D341Med (cell line): Measurements from ENCODE around the gene SOX5.

Experiments used
- DNase-seq: peaks from one replicate; pipeline ENCODE4 v3.0.0; 2012; ENCODE audit warnings: low spot score

The SOX5 gene

GRCh38 chr12:23949348-23950209, at the start of gene SOX5:
TSS of gene SOX5 (minus strand) at chr12:23949670. CDS start at chr12:23949601, 69 bp downstream.
- DNase-seq = peak; percentile 28

GRCh38 chr12:23987046-23987445, 37.6 kb upstream of the SOX5 start:
- no peak for DNase-seq

DNA sequence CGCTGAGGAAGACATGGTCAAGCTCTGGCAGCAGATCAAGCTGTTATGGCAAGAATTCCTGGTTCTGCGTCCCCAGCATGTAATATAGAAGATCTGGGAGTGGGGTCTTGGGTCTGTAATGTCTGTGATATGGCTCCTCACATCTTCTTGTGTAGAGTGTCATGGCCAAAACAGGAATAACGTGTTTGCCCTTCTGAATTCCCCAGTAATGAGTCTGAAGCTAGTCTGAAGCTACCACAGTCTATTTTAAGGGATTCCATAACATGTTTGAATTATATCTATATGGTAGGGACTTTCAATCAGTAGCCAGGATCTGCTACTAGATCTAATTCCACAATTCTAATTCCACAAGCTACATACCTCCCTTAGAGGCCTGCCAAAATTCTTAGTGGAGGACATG, 31.4 kb upstream of the SOX5 start:
- no peak for DNase-seq

- no peak for DNase-seq
These were observed 15.3 kb upstream of the SOX5 start for GRCh38 chr12:23964812-23965211.

GRCh38 chr12:23959826-23960225, 10.4 kb upstream of the SOX5 start:
- DNase-seq = no peak

- no peak for DNase-seq
These were observed 4.9 kb upstream of the SOX5 start for GRCh38 chr12:23954332-23954731.

GRCh38 chr12:23952071-23952470, 2.6 kb upstream of the SOX5 start:
- no peak for DNase-seq

DNA sequence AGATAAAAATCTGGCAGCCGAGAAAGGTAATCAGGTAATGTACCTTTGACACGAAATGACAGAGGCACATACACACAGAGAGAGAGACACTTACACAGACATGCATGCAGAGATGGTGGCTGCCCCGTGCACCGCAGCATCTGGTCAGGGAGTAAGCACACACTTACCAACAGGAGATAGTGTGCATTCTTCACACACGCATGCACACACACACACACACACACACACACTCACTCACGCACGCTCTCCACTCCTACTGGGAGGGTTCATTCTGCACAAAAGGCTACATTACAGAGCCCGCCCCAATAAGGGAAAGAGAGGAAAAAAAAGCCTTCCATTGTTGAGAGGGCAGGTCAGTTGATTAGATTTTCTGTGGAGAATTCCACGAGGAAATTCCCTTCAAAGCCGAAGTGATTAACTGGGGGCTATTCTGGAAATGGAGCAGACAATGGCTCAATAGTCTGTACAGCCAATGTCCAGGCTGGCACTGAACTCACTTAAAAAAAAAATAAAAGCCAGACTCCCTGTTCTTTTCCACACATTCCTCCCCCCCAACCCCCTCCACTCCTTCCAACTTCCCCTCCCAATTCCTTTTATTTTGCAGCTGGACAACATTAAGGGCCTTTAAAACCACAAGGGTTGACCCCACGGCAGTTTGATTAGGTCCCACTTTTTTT, 1.4 kb upstream of the SOX5 start:
- no peak for DNase-seq

DNA sequence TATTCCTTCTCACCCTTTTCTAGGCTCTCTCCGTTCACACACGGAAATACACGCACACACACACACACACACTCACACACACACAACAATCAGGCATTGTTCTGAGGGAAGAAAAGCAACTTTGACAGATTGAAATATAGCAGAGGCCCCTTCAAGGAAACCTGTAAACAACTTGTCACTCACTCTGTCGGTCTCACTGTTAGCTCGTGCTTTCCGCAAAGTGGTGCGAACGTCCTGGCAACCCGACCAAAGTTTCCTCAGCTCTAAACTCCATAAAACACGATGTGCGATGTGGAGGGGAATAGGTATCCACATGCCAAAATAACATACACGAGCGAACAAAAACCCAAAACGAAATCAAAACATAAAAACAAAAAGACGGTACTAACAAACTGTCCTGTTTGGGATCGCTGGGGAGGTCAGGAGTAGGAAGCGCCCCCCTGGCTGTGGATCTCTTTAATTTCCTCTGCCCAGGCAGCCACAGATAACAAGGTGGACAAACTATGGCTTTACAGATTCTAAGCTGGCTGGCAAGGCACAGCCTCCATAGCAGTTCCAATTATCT, 822 bp upstream of the SOX5 start:
- DNase-seq = no peak

DNA sequence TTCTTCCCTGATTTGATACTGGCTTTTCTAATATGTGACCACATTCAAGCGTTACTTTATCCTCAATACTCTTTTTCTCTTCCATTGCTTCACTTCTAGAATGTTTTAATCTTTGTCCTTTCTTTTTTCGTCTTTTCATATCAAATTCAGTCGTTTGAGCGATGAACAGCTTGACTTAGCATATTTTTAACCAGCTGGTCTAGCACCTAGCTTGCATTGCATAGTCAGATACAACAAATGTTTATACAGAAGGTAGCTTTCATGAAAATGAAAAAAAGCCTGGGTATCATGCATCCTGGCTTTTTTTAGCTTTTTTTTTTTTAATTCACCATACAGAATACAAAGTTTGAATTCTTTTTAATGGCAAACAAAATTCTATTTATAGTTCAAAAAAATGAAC, 1.2 kb downstream of the SOX5 start:
- DNase-seq = no peak

- no peak for DNase-seq
These were observed 2.1 kb downstream of the SOX5 start for GRCh38 chr12:23947395-23947794.

GRCh38 chr12:23945249-23945648, 4.2 kb downstream of the SOX5 start:
- DNase-seq = no peak

DNA sequence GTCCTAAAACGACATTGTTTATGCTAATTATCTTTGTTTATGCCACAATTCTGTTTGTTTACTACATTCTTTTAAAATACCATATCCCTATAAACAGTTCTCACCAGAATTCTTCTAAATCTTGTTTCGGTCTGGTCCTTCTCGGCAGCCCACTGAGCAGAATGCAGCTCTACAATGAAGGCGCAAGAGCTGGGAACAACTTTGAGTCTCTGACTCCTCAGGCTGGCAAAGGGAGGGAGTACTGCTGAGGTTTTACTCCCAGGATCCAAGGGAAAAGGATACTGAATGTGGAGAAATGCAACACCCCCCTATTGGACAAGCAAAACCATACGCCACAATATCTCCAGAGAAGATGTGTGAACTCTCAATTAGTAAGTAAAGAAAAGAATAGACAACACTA, 5.4 kb downstream of the SOX5 start:
- no peak for DNase-seq

- no peak for DNase-seq
These were observed 6.6 kb downstream of the SOX5 start for GRCh38 chr12:23942841-23943240.

DNA sequence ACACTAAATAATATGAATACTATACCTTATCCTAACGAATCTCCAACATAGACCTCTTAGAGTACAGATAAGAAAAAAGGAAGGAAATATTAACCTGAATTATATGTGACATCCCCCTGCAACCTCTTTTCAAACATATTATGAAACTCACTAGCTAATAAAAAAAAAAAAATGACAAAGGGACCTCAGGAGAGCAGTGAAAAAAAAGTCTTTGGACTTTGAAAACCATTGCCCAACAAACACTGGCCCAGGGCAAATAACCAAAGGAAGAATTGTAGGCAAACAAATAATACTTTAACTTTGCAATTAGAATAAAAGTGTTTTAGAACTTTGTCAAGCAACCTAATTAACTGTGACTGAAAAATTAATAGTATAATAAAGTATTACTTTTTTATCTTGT, 7.7 kb downstream of the SOX5 start:
- DNase-seq = no peak

DNA sequence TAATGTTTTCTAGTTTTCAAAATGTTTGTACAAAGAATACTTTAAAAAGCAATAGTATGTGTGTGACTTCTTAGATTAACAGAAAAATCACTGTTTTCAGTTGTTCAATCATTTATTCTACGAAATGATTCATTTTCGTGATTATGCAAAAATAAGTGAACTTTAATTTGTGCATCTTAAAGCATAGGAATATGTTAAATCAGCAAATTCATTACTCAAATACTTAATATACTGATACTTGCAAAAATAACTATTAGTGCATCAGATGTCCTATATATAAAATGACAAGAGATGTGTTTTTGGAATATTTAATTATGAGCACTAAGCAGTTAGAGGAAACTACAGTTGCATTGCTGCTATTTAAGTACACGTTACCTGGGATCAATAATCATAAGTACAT, 11.0 kb downstream of the SOX5 start:
- no peak for DNase-seq

GRCh38 chr12:23931176-23931575, 18.3 kb downstream of the SOX5 start:
- no peak for DNase-seq

GRCh38 chr12:23930599-23930998, 18.9 kb downstream of the SOX5 start:
- no peak for DNase-seq

GRCh38 chr12:23929906-23930305, 19.6 kb downstream of the SOX5 start:
- no peak for DNase-seq

- no peak for DNase-seq
These were observed 21.6 kb downstream of the SOX5 start for GRCh38 chr12:23927907-23928306.

DNA sequence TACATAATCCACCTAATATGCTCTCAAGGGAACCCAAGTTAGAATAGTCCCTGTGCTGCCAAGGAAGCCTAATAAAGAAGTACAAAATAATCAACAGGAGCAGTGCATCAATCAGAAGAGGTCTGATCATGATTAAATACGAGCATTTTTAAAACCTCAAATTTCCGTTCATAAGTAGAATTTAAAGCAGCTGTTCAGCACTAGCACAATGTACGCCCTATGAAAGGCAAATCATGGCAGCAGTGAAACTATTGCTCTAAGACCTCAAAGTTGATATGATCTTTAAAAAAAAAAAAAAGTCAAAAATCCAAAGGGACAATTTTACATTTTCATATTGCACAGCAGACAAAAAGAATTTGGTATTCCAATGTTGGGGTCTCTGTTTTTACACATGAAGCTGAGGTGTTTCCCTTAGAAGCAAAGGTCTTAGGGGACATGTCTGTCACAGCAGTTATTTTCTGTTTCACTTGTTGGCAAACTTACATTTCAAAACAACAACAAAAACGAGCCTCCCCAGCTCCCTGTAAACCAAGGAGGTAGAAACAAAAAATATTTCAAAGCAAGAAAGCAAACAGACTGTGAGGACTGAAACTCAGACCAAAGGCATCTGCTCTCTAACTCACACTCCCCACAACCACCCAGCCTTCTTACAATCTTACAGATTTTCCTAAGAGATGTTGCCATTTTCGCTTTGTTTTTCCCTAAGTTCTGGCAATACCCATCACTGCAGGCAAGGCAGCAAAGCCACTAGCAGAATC, 28.2 kb downstream of the SOX5 start:
- no peak for DNase-seq

GRCh38 chr12:23911574-23911973, 37.9 kb downstream of the SOX5 start:
- DNase-seq = no peak

- DNase-seq = no peak
These were observed 39.9 kb downstream of the SOX5 start for GRCh38 chr12:23909551-23909950.
